ENCODE measurements around the gene ADAMTS2.

ADAMTS2 gene

DNA sequence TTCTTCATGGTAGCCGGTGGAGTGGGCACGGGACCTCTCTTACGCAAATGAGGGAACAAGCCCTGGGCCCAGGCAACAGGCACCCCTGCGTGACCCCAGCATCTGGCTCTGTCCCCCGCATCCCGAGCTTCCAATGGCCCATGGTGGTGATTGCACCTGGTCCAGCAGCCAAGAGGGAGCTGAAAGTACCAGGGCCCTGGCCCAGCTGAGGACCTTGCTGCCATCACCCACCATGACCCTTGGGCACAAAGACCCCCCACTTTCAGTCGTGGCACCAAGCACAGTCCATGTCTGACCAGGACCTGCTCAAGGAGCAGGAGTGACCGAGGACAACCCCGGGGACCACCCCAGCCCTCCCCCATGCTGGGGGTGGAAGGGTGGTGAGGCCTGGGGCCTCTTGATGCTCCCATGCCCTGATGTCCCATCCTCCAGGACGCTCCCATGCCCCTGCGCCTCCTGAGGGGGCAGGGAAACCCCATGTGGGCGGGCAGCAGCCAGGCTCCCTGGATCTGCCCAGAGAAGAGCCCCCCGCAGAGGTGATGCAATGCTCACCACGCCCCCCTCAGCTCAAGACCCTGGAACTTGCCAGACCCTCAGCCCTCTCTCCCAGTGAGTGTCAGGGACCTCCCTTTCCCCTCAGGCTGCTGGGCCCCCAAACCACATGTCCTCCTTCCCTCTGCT, 123.9 kb downstream of the ADAMTS2 start:
- TF ChIP-seq, protein P1, sequence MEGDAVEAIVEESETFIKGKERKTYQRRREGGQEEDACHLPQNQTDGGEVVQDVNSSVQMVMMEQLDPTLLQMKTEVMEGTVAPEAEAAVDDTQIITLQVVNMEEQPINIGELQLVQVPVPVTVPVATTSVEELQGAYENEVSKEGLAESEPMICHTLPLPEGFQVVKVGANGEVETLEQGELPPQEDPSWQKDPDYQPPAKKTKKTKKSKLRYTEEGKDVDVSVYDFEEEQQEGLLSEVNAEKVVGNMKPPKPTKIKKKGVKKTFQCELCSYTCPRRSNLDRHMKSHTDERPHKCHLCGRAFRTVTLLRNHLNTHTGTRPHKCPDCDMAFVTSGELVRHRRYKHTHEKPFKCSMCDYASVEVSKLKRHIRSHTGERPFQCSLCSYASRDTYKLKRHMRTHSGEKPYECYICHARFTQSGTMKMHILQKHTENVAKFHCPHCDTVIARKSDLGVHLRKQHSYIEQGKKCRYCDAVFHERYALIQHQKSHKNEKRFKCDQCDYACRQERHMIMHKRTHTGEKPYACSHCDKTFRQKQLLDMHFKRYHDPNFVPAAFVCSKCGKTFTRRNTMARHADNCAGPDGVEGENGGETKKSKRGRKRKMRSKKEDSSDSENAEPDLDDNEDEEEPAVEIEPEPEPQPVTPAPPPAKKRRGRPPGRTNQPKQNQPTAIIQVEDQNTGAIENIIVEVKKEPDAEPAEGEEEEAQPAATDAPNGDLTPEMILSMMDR (IDR thresholded peaks at IDR 0.05), result no peak

DNA sequence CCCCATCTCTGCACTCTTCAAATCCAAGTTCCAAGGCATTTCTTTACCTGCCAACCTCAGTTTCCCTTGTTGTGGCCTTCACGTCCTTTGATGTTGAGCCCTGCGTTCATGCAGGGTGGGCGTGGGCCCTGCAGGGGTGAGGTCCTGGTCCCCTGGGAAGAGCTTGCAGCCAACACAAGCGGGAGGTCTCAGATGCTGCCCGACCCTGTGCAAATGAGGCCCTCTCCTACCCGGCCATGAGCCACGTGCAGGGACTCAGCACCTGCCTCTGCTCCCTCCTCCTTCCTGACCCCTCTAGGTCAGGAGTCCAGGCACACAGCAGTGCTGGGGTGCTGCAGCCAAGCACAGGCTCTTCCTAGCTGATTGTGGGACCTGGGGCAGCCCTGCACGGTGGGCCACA, 124.5 kb downstream of the ADAMTS2 start:
- TF ChIP-seq, protein P1 (IDR thresholded peaks at IDR 0.05), result no peak

DNA sequence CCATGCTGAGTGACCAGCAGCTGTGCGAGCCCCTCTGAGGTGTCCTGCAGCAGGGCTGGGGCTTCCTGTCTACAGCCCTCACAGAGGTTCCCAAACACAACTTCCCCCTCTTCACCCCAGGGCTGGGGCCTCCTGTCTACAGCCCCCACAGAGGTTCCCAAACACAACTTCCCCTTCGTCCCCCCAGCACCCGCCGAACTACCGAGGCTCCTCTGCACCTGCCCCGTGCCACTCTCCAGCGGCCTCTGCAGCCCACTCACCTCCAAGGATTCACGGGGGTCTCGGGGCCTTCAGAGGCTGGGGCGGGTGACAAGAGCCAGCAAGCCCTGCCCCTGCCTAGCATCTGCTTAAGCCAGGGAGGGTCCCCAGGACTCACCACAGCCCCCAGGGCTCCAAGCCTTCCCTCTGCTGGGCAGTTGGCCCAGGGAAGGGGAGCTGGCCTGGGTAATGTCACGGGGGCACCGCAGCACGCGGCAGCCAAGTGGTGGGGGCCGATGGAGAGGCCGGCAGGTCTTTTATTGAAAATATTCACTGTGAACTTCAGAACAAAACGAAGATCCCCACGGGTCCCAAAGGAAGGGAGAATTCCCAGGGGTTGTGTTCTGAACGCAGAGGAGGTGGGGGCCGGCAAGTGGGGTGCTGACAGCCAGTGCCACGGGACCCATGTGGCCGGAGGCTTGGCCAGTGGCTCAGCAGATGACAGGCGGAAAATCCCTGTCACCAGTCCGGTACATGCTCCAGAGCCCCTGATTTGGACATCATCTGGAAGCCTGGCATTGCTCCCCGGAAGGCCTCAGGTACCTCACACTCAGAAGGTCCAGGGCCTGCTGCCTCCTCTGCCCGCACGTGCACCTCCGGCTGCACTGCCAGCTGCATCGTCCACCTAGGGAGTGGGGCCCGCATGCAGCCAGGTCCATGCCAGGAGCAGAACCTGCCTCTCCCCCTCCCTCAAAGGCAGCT, 125.3 kb downstream of the ADAMTS2 start:
- TF ChIP-seq, protein P1 (IDR thresholded peaks at IDR 0.05), result no peak

DNA sequence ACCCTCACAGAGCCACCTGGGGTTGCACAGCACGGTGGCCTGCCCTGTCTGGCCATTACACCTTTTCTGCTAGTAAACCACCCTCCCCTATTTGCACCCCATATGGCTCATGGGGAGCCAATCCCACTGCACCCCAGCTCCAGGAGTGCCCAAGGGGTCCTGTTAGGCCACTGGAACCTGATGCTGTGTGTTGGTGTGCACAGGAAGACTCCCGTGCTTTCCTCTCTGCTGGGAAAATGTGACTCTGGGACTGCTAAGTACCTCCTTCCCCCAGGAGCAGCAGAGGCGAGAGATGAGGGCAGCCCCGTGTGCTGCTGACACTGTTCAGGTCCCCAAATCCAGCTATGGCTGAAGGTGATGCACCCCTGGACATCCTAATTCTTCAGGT, 126.3 kb downstream of the ADAMTS2 start:
- TF ChIP-seq, protein P1 (IDR thresholded peaks at IDR 0.05), result no peak

DNA sequence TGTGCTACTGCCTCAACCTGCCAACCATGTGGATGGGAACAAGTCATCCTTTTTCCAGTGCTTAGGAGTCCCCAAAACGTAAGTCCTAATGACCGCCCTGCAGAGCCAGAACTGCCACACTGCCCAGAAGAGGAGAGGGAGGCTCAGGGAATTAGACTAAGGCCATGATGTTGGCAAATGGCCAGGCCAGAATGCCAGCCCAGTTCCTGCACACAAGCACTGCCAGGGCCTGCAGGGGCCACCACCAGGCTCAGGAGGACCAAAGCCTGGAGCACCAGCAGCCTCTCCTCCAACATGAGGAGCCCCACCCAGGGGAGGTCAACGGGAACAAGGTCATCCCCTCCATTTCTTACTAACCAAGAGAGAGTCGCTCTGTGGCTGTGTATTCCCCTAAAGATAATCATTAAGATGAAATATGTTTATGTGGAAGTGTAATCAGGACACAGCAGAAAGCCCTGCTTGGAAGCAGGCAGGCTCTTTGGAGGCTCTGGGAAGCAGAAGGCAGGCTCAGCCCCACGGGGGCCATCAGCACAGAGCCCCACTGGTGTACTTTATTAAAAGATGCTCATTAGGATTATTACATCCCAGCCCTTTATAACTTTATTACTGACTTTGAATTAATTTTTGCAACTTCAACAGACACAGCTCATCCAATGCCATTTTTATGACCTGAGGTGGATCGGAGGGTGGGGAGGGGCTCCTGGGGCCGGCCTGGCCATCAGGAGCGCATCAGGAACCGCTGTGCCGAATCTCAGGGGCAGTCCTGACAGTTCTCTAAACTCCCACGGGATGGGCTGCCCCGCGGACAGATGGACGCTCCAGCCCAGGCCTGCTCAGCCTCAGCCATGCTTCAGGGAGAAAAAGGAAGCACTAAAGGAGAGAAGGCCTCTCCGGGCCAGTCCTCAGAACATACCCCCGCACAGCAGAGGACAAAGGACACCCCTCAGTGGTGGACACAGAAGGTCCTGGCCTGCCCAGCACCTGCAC, 127.0 kb downstream of the ADAMTS2 start:
- TF ChIP-seq, protein P1 (IDR thresholded peaks at IDR 0.05), result no peak

DNA sequence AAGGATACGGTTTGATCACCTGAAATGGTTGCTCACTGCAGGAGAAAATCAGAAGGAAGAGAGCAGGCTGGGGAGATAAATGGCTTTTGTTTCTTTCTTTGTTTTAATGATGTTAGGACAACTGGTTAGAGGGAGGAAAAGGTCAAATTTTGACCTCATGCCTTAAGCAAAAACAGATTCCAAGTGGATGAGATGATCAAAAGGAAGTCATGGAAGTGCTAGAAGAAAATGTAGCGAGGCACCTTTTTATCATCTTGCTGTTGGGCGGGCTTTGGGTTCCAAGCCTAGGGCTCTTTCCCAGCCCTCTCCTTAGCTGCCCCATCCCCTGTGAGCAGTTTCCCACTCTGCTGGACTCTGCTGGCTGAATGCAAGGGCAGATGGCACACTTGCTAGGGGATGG, 127.9 kb downstream of the ADAMTS2 start:
- TF ChIP-seq, protein P1 (IDR thresholded peaks at IDR 0.05), result no peak

DNA sequence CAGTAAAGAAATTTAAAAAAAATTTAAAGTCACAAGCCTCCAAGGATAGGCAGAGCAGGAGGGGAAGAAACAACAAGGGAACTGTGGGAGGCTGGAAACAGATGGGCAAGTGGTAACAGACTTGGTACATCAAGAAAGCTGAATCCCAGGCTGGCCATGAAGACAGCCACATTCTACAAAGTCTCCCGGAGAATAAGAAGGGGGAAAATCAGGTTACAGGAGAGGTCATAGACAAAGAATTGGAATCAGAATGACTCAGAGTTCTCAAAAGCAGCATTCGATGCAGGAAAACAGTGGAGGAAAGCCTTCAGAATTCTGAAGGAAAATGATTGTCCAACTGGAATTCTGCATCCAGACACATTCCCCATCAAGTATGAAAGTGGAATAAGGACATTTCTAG, 129.7 kb downstream of the ADAMTS2 start:
- TF ChIP-seq, protein P1 (IDR thresholded peaks at IDR 0.05), result no peak

All from LNCAP (cell line).